ENCODE data around the gene PINK1. TPM values are rescaled to one million over a fixed set of nuclear protein-coding genes. Genes with fewer than 3 reads are reported as not detected.

PINK1 gene
- total and polyA plus RNA-seq, 7 experiments from 2014 or later = 4.3 to 30.8 (median 17.0) TPM

DNA sequence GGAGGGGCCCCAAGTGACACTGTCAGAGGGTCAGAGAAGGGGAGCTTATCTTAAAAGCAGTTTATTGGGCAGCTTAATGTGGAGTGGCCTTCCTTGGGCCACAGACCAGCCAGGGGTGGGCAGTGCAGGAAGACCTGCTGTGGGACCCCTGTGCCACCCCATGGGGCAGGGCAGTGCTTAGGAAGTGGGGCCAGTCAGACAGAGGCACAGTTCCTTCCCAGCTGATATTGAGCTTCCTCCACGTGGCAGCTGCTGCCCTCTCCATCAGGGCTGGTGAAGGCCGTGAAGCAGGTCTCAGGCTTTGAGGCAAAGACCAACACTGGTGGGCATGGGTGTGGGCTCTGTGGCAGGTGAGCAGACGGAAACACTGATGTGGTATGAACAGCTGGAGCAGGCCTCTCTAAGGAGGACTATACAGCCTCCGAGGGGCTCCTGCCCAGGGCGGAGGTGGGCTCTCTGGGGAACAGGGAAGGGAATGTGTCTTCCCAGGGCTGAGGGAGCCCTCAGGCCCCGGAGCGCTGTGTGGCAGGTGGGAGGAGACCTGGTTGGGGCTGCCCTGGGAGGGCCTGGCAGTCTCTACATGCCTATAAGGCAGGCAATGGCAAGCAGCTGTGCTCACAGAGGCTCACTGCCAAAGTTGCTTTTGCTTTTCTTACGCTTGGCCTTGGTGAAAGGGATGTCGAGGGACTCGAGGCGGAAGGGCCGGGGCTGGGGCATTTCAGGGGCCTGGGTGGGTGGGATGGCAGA, 30.9 kb downstream of the PINK1 start:
- no peaks in the 10 kb centered on the region for H3K27me3 Mint-ChIP-seq
- peaks cover 0 to 13% (median 0%) of the 10 kb centered on the region in 5 donors for H3K36me3 Mint-ChIP-seq
- ATAC-seq = no peak
- no peak for DNase-seq
- ChIA-PET POLR2A (interaction anchor here (0.6 kb wide), 1 partner anchor 73 kb away, joined by 3 read pairs; no protein-coding TSS in a partner anchor), CTCF (interaction anchor here (0.6 kb wide), 1 partner anchor 105 kb away, joined by 3 read pairs; no protein-coding TSS in a partner anchor)
- peak overlapping the region in 2 of 9 donors; percentile 12 to 36 for H3K27ac Mint-ChIP-seq
- Histone ChIP-seq H3K4me1 (ENCODE audit: control insufficient read depth in 2 of 2, insufficient read depth in 2 of 2, low read length in 2 of 2) (peaks cover 16 to 24% of the 10 kb centered on the region in 2 donors), H3K27ac (ENCODE audit: low read depth, low read length) (no peak overlapping the region), H3K27me3 (ENCODE audit: control insufficient read depth in 2 of 2, insufficient read depth in 2 of 2, low read length in 2 of 2) (no peaks in the 10 kb centered on the region), H3K9me3 (ENCODE audit: control insufficient read depth in 2 of 3, low read length in 3 of 3) (no peaks in the 10 kb centered on the region), H3K4me3 (ENCODE audit: low read length) (no peak overlapping the region), H3K36me3 (ENCODE audit: control insufficient read depth in 2 of 3, insufficient read depth in 3 of 3, low read length in 3 of 3) (peaks cover 0 to 8% (median 0%) of the 10 kb centered on the region in 3 experiments)
- H3K4me3 Mint-ChIP-seq = peak overlapping the region in 1 of 10 donors; percentile 45
- H3K9me3 Mint-ChIP-seq = peaks cover 0 to 3% (median 0%) of the 10 kb centered on the region in 11 donors
- intact Hi-C loops (cut with micrococcal nuclease) = loop anchor here in 1 of 2 donors (5.0 kb wide), 1 partner anchor 1788 kb away; the partner anchor contains the start of gene ZBTB40
- peaks cover 25 to 41% (median 35%) of the 10 kb centered on the region in 7 donors for H3K4me1 Mint-ChIP-seq

DNA sequence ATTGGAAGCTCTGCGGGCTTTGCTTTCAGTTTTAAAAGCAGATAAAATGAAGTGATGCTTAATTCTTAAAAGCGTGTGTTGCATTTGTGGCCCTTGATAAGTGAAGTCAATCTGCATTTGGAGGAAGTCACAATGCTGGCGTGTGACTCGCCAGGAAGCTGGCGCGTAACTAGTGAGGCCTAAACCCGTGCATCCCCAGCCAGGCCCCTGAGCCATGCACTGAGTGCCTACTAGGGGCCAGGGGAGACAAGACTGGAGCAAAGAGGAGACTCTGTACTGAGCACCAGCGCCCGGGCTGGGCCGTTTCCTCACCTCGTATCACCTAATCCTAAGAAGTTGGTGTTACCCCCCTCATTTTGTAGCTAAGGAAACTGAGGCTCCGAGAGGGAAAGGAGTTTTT, 32.5 kb downstream of the PINK1 start:
- Histone ChIP-seq H3K27me3 (ENCODE audit: control insufficient read depth in 2 of 2, insufficient read depth in 2 of 2, low read length in 2 of 2) (no peaks in the 10 kb centered on the region), H3K4me1 (ENCODE audit: control insufficient read depth in 2 of 2, insufficient read depth in 2 of 2, low read length in 2 of 2) (peaks cover under 1 to 8% of the 10 kb centered on the region in 2 donors), H3K27ac (ENCODE audit: low read depth, low read length) (no peak overlapping the region), H3K4me3 (ENCODE audit: low read length) (no peak overlapping the region), H3K9me3 (ENCODE audit: control insufficient read depth in 2 of 3, low read length in 3 of 3) (no peaks in the 10 kb centered on the region), H3K36me3 (ENCODE audit: control insufficient read depth in 2 of 3, insufficient read depth in 3 of 3, low read length in 3 of 3) (peaks cover 0 to 8% (median 0%) of the 10 kb centered on the region in 3 experiments)
- no peaks in the 10 kb centered on the region for H3K27me3 Mint-ChIP-seq
- intact Hi-C loops (cut with micrococcal nuclease) = no loop called here
- H3K27ac Mint-ChIP-seq = no peak overlapping the region
- POLR2A ChIA-PET = no interaction called here
- DNase-seq (no peak), ATAC-seq (no peak)
- CTCF ChIA-PET = no interaction called here
- H3K36me3 Mint-ChIP-seq = peaks cover 0 to 2% (median 0%) of the 10 kb centered on the region in 5 donors
- H3K4me3 Mint-ChIP-seq = peak overlapping the region in 1 of 10 donors; percentile 20
- H3K9me3 Mint-ChIP-seq = peaks cover 0 to 3% (median 0%) of the 10 kb centered on the region in 11 donors
- H3K4me1 Mint-ChIP-seq = peaks cover 9 to 25% (median 19%) of the 10 kb centered on the region in 7 donors

DNA sequence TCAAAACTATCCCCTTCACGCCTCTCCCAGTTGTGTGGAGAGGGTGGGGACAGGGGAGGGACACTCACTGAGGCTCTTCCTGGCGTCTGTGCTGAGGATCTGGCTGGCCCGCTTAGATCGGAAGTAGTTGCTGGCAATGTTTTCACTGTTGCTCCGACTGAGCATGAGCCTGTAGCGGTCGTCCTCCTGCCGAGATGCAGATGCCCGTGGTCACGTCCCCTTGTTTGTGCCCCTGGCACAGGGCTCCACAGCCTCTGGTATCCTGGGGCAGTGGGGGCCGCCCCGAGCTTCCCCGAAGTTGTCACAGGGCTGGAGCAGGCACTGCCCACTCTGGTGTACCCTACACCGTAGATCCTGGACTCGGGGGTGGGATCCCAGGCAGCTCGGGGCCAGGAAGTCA, 32.9 kb downstream of the PINK1 start:
- H3K4me3 Mint-ChIP-seq = no peak overlapping the region
- intact Hi-C loops (cut with micrococcal nuclease) = no loop called here
- ChIA-PET CTCF (no interaction called here), POLR2A (no interaction called here)
- DNase-seq (no peak), ATAC-seq (no peak)
- peaks cover 0 to under 1% (median 0%) of the 10 kb centered on the region in 5 donors for H3K36me3 Mint-ChIP-seq
- Histone ChIP-seq H3K27me3 (ENCODE audit: control insufficient read depth in 2 of 2, insufficient read depth in 2 of 2, low read length in 2 of 2) (no peaks in the 10 kb centered on the region), H3K27ac (ENCODE audit: low read depth, low read length) (no peak overlapping the region), H3K36me3 (ENCODE audit: control insufficient read depth in 2 of 3, insufficient read depth in 3 of 3, low read length in 3 of 3) (peaks cover 0 to 4% (median 0%) of the 10 kb centered on the region in 3 experiments), H3K4me1 (ENCODE audit: control insufficient read depth in 2 of 2, insufficient read depth in 2 of 2, low read length in 2 of 2) (peaks cover 0 to 8% of the 10 kb centered on the region in 2 donors), H3K4me3 (ENCODE audit: low read length) (no peak overlapping the region), H3K9me3 (ENCODE audit: control insufficient read depth in 2 of 3, low read length in 3 of 3) (no peaks in the 10 kb centered on the region)
- H3K27ac Mint-ChIP-seq = no peak overlapping the region
- H3K9me3 Mint-ChIP-seq = peaks cover 0 to 3% (median 0%) of the 10 kb centered on the region in 11 donors
- H3K4me1 Mint-ChIP-seq = peaks cover 7 to 23% (median 18%) of the 10 kb centered on the region in 7 donors
- H3K27me3 Mint-ChIP-seq = no peaks in the 10 kb centered on the region

DNA sequence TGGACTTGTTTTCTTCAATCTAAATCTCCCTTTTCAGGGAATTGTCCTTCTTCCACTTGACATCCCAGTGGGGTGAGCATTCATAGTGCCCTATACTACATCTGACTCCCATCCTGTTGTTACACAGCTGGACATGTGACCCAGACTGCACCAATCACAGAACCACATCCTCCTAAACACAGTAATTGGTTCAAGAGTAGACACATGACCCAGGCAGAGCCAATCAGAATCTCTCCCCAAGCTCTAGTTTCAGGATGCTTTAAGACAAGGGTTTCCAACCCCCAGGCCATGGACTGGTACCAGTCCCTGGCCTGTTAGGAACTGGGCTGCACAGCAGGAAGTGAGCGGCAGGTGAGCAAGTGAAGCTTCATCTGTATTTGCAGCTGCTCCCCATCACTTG, 33.5 kb downstream of the PINK1 start:
- peaks cover 0 to under 1% (median 0%) of the 10 kb centered on the region in 3 experiments for H3K36me3 ChIP-seq (ENCODE audit: control insufficient read depth in 2 of 3, insufficient read depth in 3 of 3, low read length in 3 of 3)
- ATAC-seq (peak; percentile 57), DNase-seq (no peak)
- no peak overlapping the region for H3K27ac ChIP-seq (ENCODE audit: low read depth, low read length)
- no peak overlapping the region for H3K4me3 ChIP-seq (ENCODE audit: low read length)
- H3K27ac Mint-ChIP-seq = peak overlapping the region in 1 of 9 donors; percentile 53
- intact Hi-C loops (cut with micrococcal nuclease) = no loop called here
- no peaks in the 10 kb centered on the region for H3K9me3 ChIP-seq (ENCODE audit: control insufficient read depth in 2 of 3, low read length in 3 of 3)
- H3K4me3 Mint-ChIP-seq = no peak overlapping the region
- peaks cover 7 to 16% (median 15%) of the 10 kb centered on the region in 7 donors for H3K4me1 Mint-ChIP-seq
- ChIA-PET POLR2A (no interaction called here), CTCF (no interaction called here)
- H3K36me3 Mint-ChIP-seq = no peaks in the 10 kb centered on the region
- H3K27me3 ChIP-seq (ENCODE audit: control insufficient read depth in 2 of 2, insufficient read depth in 2 of 2, low read length in 2 of 2) = no peaks in the 10 kb centered on the region
- H3K27me3 Mint-ChIP-seq = no peaks in the 10 kb centered on the region
- peaks cover 0 to 8% of the 10 kb centered on the region in 2 donors for H3K4me1 ChIP-seq (ENCODE audit: control insufficient read depth in 2 of 2, insufficient read depth in 2 of 2, low read length in 2 of 2)
- H3K9me3 Mint-ChIP-seq = peaks cover 0 to 3% (median 0%) of the 10 kb centered on the region in 11 donors

DNA sequence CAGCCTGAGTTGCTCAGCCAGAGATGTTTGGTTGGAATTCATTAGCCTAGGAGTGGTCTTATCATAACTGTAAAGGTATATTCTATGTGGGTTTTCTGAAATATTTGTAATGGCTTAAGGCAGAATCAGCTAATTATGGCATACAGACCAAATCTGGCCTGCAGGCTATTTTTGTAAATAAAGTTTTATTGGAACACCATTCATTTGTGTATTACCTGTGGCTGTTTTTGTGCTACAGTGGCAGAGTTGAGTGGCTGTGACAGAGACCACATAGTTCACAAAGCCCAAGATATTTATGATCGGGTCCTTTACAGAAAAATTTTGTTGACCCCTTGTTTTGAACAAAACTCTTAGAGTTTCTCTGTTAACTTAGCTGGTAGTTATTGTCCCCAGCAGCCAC, 35.3 kb downstream of the PINK1 start:
- H3K27ac ChIP-seq (ENCODE audit: low read depth, low read length) = no peak overlapping the region
- no peaks in the 10 kb centered on the region for H3K36me3 Mint-ChIP-seq
- POLR2A ChIA-PET = no interaction called here
- H3K36me3 ChIP-seq (ENCODE audit: control insufficient read depth in 2 of 3, insufficient read depth in 3 of 3, low read length in 3 of 3) = no peaks in the 10 kb centered on the region
- DNase-seq = no peak
- CTCF ChIA-PET = no interaction called here
- intact Hi-C loops (cut with micrococcal nuclease) = no loop called here
- peaks cover 0 to 7% (median 4%) of the 10 kb centered on the region in 5 donors for H3K27me3 Mint-ChIP-seq
- ATAC-seq = no peak
- no peaks in the 10 kb centered on the region for H3K9me3 ChIP-seq (ENCODE audit: control insufficient read depth in 2 of 3, low read length in 3 of 3)
- no peak overlapping the region for H3K27ac Mint-ChIP-seq
- no peak overlapping the region for H3K4me3 ChIP-seq (ENCODE audit: low read length)
- H3K27me3 ChIP-seq (ENCODE audit: control insufficient read depth in 2 of 2, insufficient read depth in 2 of 2, low read length in 2 of 2) = no peaks in the 10 kb centered on the region
- H3K4me1 ChIP-seq (ENCODE audit: control insufficient read depth in 2 of 2, insufficient read depth in 2 of 2, low read length in 2 of 2) = no peaks in the 10 kb centered on the region
- H3K4me3 Mint-ChIP-seq = no peak overlapping the region
- peaks cover 0 to 3% (median 0%) of the 10 kb centered on the region in 11 donors for H3K9me3 Mint-ChIP-seq
- H3K4me1 Mint-ChIP-seq = peaks cover 0 to 5% (median 4%) of the 10 kb centered on the region in 7 donors

DNA sequence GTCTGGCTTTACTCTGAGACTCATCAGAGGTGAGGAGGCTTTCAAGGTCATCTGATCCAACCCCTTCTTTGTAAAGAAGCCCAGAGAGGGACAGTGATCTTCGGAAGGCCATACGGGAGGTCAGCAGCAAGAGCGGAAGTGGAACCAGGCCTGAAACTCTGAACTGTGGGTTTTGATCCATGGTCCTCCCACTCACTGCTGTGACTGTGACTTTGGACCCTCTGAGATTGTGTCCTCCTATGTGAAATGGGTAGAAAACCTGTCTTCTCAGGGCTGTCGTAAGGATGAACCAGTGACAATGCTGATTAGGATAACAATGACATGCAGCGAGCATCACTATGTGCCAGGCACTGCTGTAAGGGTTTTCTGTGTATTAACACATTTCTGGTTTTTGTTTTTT, 37.7 kb downstream of the PINK1 start:
- intact Hi-C loops (cut with micrococcal nuclease) = no loop called here
- peaks cover 0 to 3% (median 0%) of the 10 kb centered on the region in 11 donors for H3K9me3 Mint-ChIP-seq
- no peaks in the 10 kb centered on the region for H3K9me3 ChIP-seq (ENCODE audit: control insufficient read depth in 2 of 3, low read length in 3 of 3)
- ATAC-seq (no peak), DNase-seq (no peak)
- H3K27ac Mint-ChIP-seq = no peak overlapping the region
- peaks cover 0 to 19% (median 4%) of the 10 kb centered on the region in 5 donors for H3K27me3 Mint-ChIP-seq
- no peak overlapping the region for H3K27ac ChIP-seq (ENCODE audit: low read depth, low read length)
- ChIA-PET POLR2A (no interaction called here), CTCF (no interaction called here)
- no peaks in the 10 kb centered on the region for H3K36me3 Mint-ChIP-seq
- H3K27me3 ChIP-seq (ENCODE audit: control insufficient read depth in 2 of 2, insufficient read depth in 2 of 2, low read length in 2 of 2) = no peaks in the 10 kb centered on the region
- no peaks in the 10 kb centered on the region for H3K4me1 ChIP-seq (ENCODE audit: control insufficient read depth in 2 of 2, insufficient read depth in 2 of 2, low read length in 2 of 2)
- H3K4me3 ChIP-seq (ENCODE audit: low read length) = no peak overlapping the region
- no peak overlapping the region for H3K4me3 Mint-ChIP-seq
- no peaks in the 10 kb centered on the region for H3K36me3 ChIP-seq (ENCODE audit: control insufficient read depth in 2 of 3, insufficient read depth in 3 of 3, low read length in 3 of 3)
- H3K4me1 Mint-ChIP-seq = peaks cover 0 to 5% (median 4%) of the 10 kb centered on the region in 7 donors
